GM19351 (cell line): ENCODE data around the gene XRN1.
A peak's percentile ranks its signal among the peaks of the same experiment; 100 is the strongest.
"Not testable (repeated sequence)": the region's sequence is repeated elsewhere in the genome, so short reads cannot be mapped to it uniquely, and the experiment has no call there.

Experiments used
- ATAC-seq: cut with Tn5 transposase; IDR thresholded peaks from one replicate; pipeline ENCODE4 v1.9.1; 2021; ENCODE audit warnings: mild to moderate bottlenecking, moderate library complexity; ENCODE audit not compliant: unreplicated experiment

The XRN1 gene

GRCh38 chr3:142353571-142353970 lies 94.3 kb downstream of the XRN1 start:
- no peak for ATAC-seq

GRCh38 chr3:142352698-142353097 lies 95.1 kb downstream of the XRN1 start:
- not testable (repeated sequence) for ATAC-seq

DNA sequence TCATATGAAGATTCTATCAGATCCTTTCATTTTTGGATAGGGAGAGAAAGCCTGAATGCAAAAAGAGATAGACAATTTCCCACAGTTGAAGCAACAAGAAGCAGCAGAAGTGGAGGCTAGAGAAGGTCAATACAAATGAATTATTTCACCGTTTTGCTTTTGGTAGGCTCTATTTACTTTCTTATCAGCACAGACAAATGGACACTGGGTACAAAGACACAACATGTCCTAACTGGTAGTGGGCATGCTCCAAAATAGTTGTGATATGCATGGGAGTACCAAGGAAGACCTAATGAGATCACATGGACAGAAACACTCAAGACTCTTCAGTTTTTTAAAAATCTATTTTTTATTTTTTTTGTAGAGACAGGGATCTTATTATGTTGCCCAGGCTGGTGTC lies 99.4 kb downstream of the XRN1 start:
- no peak for ATAC-seq

GRCh38 chr3:142337994-142338393 lies 109.8 kb downstream of the XRN1 start:
- ATAC-seq = no peak

DNA sequence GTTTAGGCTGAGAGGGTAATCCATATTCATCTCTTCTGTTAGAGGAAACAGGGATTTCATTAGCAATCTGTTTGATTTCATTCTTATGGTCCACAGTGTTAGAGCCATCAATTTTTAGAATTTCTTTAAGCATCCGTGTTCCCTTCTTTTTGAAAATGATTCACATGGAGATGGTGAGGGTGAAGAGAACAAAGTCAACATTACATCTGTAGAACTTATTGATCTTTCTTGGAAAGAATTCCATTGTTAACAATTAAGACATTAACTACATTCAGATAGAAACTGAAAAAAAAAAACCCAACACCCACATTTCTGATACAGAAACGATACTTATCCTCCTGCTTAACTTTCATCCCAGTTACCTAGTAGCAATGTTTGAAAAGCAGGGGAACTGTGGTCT lies 115.4 kb downstream of the XRN1 start:
- ATAC-seq = no peak

GRCh38 chr3:142324275-142324953 lies 123.4 kb downstream of the XRN1 start:
- ATAC-seq = not testable (repeated sequence)

- ATAC-seq = no peak
These were observed 127.9 kb downstream of the XRN1 start for GRCh38 chr3:142319912-142320311.

GRCh38 chr3:142319094-142319493 lies 128.7 kb downstream of the XRN1 start:
- no peak for ATAC-seq

DNA sequence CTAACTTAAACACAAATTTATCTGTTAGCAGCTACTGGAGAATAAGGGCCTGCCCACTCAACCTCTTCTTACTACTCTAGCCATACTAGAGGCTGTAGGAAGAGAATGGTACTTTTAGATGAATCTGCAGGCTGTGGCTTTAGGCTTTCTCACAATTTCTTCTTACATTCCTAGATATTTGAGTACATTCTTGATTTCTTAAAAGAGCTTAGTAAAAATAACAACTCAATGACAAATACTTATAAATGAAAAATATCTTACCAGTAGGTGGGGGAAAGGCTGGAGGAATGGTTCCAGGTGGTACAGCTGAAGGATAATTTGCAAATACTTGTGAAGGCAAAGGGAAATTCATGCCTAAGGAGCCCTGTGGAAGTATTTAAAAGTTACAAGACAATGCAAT lies 129.5 kb downstream of the XRN1 start:
- no peak for ATAC-seq

GRCh38 chr3:142315978-142316388 lies 131.9 kb downstream of the XRN1 start:
- not testable (repeated sequence) for ATAC-seq

- no peak for ATAC-seq
These were observed 132.8 kb downstream of the XRN1 start for GRCh38 chr3:142315083-142315482.

DNA sequence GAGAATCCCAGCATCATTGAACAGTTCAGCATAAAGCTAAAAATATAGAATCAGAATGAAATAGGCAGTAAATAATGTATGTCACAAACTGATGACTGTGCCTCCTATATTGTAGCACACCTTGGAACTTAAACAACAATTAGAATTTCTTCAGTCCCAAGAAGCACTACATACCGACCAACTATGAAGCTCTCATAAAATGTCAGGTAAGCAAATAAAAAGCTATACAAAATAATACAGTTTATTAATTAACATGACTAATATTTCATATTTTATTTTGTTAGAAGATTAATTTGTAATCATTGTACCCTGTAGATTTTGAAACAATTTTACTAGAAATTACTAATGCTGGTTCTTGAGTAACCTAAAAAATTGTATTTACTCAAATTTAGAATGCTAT lies 137.4 kb downstream of the XRN1 start:
- ATAC-seq = no peak

- ATAC-seq = not testable (repeated sequence)
These were observed 145.0 kb downstream of the XRN1 start for GRCh38 chr3:142302847-142303246.

DNA sequence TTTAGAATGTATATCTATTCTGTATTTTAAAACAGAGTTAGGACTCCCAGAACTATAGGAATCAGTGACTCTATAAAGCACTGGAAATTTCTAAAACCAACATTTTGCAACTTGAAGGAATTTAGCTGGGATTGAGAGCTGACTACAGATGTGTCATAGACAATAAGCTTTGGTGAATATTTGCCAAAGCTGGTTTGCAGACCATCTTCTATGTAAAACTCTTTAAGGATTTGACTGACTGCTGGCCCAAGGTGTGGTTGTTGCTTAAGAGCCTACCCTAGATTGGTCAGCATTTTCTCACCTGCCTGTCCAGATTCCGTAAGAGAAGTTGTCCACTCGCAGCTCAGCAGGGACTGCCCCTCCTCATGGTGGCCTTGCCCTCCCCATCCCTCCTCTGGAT lies 149.2 kb downstream of the XRN1 start:
- ATAC-seq = no peak

DNA sequence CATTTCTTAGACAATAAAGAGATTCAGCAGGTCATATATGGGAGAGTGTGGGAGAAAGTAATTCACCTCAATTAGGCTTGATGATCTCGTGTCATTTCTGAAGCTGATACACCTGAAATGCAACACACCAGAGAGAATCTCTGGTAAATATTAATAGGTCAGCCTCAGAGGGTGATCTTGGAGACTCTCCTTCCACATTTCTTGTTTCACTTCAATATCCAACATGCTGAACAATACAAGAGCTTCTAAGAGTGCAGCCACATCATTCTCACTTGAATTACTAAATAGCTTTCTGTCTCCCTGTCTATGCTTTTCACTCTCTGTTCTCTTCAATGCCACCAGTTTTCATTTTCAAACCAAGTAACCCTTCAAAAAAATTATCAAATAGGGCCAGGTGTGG lies 151.3 kb downstream of the XRN1 start:
- ATAC-seq = no peak

GRCh38 chr3:142287866-142288638 lies 159.8 kb downstream of the XRN1 start:
- ATAC-seq = no peak

GRCh38 chr3:142285083-142285517 lies 162.7 kb downstream of the XRN1 start:
- ATAC-seq = no peak

DNA sequence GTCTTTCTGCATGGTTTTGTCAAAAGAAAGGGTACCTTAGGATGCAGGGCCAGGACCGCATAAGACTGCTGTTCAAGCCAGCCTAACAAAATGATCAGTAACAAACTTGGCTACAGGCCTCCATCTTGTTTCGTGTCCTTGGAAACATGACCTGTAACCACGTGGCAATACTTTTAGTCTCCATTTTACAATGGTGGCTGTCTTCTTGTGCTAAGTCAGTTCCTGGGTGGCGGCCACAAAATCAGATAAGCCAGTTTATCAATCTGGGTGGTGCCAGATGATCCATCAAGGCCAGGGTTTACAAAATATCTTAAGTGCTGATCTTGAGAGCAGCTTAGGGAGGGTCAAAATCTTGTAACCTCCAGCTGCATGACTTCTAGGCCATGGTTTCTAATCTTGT lies 165.3 kb downstream of the XRN1 start:
- no peak for ATAC-seq

- no peak for ATAC-seq
These were observed 166.4 kb downstream of the XRN1 start for GRCh38 chr3:142281474-142281873.

- ATAC-seq = peak; percentile 93
These were observed 167.8 kb downstream of the XRN1 start for GRCh38 chr3:142279965-142280590.

- ATAC-seq = no peak
These were observed 169.4 kb downstream of the XRN1 start for GRCh38 chr3:142278451-142278850.

- ATAC-seq = no peak
These were observed 171.1 kb downstream of the XRN1 start for GRCh38 chr3:142276781-142277180.
